HG03460 (cell line): ENCODE measurements around the gene CELA3B.
"Not testable (repeated sequence)": the region's sequence is repeated elsewhere in the genome, so short reads cannot be mapped to it uniquely, and the experiment has no call there.

Source experiments
- ATAC-seq: cut with Tn5 transposase; IDR thresholded peaks from one replicate; pipeline ENCODE4 v1.9.1; 2021; ENCODE audit not compliant: unreplicated experiment

The CELA3B gene

GRCh38 chr1:21942959-21943640, 33.7 kb upstream of the CELA3B start:
- not testable (repeated sequence) for ATAC-seq

GRCh38 chr1:21944733-21945073, 32.1 kb upstream of the CELA3B start:
- ATAC-seq: no peak

- ATAC-seq: no peak
Measured at GRCh38 chr1:21946836-21947587, 29.8 kb upstream of the CELA3B start.

GRCh38 chr1:21950734-21951133, 26.1 kb upstream of the CELA3B start:
- no peak for ATAC-seq

GRCh38 chr1:21951226-21951870, 25.5 kb upstream of the CELA3B start:
- no peak for ATAC-seq

- no peak for ATAC-seq
Measured at GRCh38 chr1:21952786-21953520, 23.9 kb upstream of the CELA3B start.

GRCh38 chr1:21955058-21955457, 21.8 kb upstream of the CELA3B start:
- ATAC-seq: no peak

GRCh38 chr1:21955501-21956281, 21.1 kb upstream of the CELA3B start:
- ATAC-seq: no peak

GRCh38 chr1:21956720-21957552, 19.9 kb upstream of the CELA3B start:
- no peak for ATAC-seq

- no peak for ATAC-seq
Measured at GRCh38 chr1:21961337-21961736, 15.5 kb upstream of the CELA3B start.

GRCh38 chr1:21961799-21962198, 15.0 kb upstream of the CELA3B start:
- ATAC-seq: no peak

- ATAC-seq: no peak
Measured at GRCh38 chr1:21963477-21964217, 13.2 kb upstream of the CELA3B start.

- ATAC-seq: no peak
Measured at GRCh38 chr1:21966247-21967000, 10.4 kb upstream of the CELA3B start.

- not testable (repeated sequence) for ATAC-seq
Measured at GRCh38 chr1:21967216-21967615, 9.6 kb upstream of the CELA3B start.

GRCh38 chr1:21969066-21969465, 7.8 kb upstream of the CELA3B start:
- ATAC-seq: not testable (repeated sequence)

- not testable (repeated sequence) for ATAC-seq
Measured at GRCh38 chr1:21970523-21970922, 6.3 kb upstream of the CELA3B start.

- not testable (repeated sequence) for ATAC-seq
Measured at GRCh38 chr1:21972973-21973441, 3.8 kb upstream of the CELA3B start.

GRCh38 chr1:21973948-21974347, 2.9 kb upstream of the CELA3B start:
- ATAC-seq: not testable (repeated sequence)
